Smooth muscle cell (in vitro differentiated cells): ENCODE results near the gene MORN5. TPM values are rescaled to one million over a fixed set of nuclear protein-coding genes. Genes with fewer than 3 reads are reported as not detected.

Source experiments
- DNase-seq: peaks from one replicate; lab custom pipeline; 2025; ENCODE audit not compliant: unreplicated experiment; lab: John Stamatoyannopoulos, UW
- H2AFZ ChIP-seq: fragments of 200-600 bp; sonication (generic); 2 replicates; pipeline ENCODE4 v1.6.0; 2016; ENCODE audit warnings: antibody characterized with exemption, low read depth, mild to moderate bottlenecking
- H3F3A ChIP-seq: fragments of 200-600 bp; sonication (generic); 2 replicates; pipeline ENCODE4 v1.6.0; 2017; ENCODE audit warnings: antibody characterized with exemption, low read depth
- H3K27ac ChIP-seq: fragments of 200-600 bp; sonication (generic); 2 replicates; pipeline ENCODE4 v1.5.1; 2016; ENCODE audit warnings: low read depth, mild to moderate bottlenecking
- H3K27me3 ChIP-seq: fragments of 200-600 bp; sonication (generic); 2 replicates; pipeline ENCODE4 v1.6.1; 2016; ENCODE audit warnings: low read depth, mild to moderate bottlenecking
- H3K36me3 ChIP-seq: fragments of 200-600 bp; sonication (generic); 2 replicates; pipeline ENCODE4 v1.5.1; 2016; ENCODE audit warnings: low read depth
- H3K4me1 ChIP-seq: fragments of 200-600 bp; sonication (generic); 2 replicates; pipeline ENCODE4 v1.5.1; 2016; ENCODE audit warnings: low read depth
- H3K4me2 ChIP-seq: fragments of 200-600 bp; sonication (generic); 2 replicates; pipeline ENCODE4 v1.6.0; 2016; ENCODE audit warnings: mild to moderate bottlenecking
- H3K4me3 ChIP-seq: fragments of 200-600 bp; sonication (generic); 2 replicates; pipeline ENCODE4 v1.5.1; 2016; ENCODE audit warnings: mild to moderate bottlenecking
- H3K79me2 ChIP-seq: fragments of 200-600 bp; sonication (generic); 2 replicates; pipeline ENCODE4 v1.6.0; 2016; ENCODE audit warnings: low read depth, mild to moderate bottlenecking
- H3K9ac ChIP-seq: fragments of 200-600 bp; sonication (generic); 2 replicates; pipeline ENCODE4 v1.6.0; 2016; ENCODE audit warnings: low read depth
- H3K9me3 ChIP-seq: fragments of 200-600 bp; sonication (generic); replicated peaks from 2 replicates; pipeline ENCODE4 v1.5.1; 2016; ENCODE audit warnings: low read depth
- H4K20me1 ChIP-seq: fragments of 200-600 bp; sonication (generic); 2 replicates; pipeline ENCODE4 v1.6.0; 2016; ENCODE audit warnings: low read depth
- WGBS: methylation state at CpG from one replicate; pipeline ENCODE4 v1.1.7; 2016; ENCODE audit warnings: low lambda C conversion rate; 5-methylcytosine and 5-hydroxymethylcytosine counted together
- polyA plus RNA-seq: library from polyadenylated mRNA; unstranded; fragments of >200 nt; fragmentation: Nextera tagmentation; extraction: Ambion mirVana; gene quantifications from 2 replicates; pipeline ENCODE4 v1.2.1, GENCODE V29; 2016
- total RNA-seq: library from RNA; depleted of rRNA; stranded (reverse); fragments of >200 nt; gene quantifications from 2 replicates; pipeline ENCODE4 v1.2.3, GENCODE V29; 2014
- TF ChIP-seq, protein P1 (sequence below): fragments of 200-600 bp; sonication (generic); IDR thresholded peaks from 2 replicates; pipeline ENCODE4 v1.5.1; 2017; ENCODE audit warnings: borderline replicate concordance, mild to moderate bottlenecking, antibody characterized with exemption; ENCODE audit not compliant: insufficient read depth, poor library complexity, severe bottlenecking

Gene MORN5
- total and polyA plus RNA-seq, 2 experiments from 2014 or later = not detected

DNA sequence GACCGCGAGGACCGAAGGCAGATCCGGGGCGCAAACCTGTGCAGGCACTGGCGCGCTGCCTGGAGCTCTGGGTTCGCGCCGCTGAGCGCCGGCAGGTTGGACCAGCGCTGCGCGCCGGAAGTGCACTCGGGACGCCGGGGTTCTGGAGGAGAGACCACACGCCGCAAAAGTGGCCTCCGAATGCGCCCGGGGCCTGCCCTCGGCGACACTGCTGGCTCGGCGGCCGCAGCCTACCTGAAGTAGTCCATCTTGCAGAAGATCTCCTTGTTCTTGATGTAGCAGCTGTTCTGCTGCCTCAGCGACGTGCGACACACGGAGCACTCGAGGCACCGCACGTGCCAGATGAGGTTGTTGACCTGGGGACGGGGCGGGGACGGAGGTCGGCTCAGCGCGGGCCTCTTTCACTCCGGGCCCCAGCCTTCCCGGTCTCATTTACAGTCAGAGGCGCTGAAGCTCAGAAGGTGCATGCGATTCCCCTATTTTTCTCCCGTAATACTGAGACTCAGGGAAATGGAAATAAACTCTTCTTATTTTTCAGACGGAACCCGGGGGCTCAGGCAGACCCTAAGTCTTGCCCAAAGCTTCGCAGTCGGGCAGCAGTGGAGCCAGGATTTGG, 66.5 kb downstream of the MORN5 start:
- H3K9ac ChIP-seq = no peak overlapping the region
- H3K79me2 ChIP-seq = no peaks in the 10 kb centered on the region
- H3K9me3 ChIP-seq = no peaks in the 10 kb centered on the region
- no peaks in the 10 kb centered on the region for H4K20me1 ChIP-seq
- H3K27me3 ChIP-seq = peaks cover 100% of the 10 kb centered on the region
- H3K27ac ChIP-seq = no peak overlapping the region
- H3K4me2 ChIP-seq = no peak overlapping the region
- H3K4me1 ChIP-seq = peaks cover 11% of the 10 kb centered on the region
- no peaks in the 10 kb centered on the region for H3F3A ChIP-seq
- H2AFZ ChIP-seq = no peak overlapping the region
- no peak overlapping the region for H3K4me3 ChIP-seq
- WGBS = 23% methylated on average over 51 of the region's 51 CpGs
- TF ChIP-seq, protein P1, sequence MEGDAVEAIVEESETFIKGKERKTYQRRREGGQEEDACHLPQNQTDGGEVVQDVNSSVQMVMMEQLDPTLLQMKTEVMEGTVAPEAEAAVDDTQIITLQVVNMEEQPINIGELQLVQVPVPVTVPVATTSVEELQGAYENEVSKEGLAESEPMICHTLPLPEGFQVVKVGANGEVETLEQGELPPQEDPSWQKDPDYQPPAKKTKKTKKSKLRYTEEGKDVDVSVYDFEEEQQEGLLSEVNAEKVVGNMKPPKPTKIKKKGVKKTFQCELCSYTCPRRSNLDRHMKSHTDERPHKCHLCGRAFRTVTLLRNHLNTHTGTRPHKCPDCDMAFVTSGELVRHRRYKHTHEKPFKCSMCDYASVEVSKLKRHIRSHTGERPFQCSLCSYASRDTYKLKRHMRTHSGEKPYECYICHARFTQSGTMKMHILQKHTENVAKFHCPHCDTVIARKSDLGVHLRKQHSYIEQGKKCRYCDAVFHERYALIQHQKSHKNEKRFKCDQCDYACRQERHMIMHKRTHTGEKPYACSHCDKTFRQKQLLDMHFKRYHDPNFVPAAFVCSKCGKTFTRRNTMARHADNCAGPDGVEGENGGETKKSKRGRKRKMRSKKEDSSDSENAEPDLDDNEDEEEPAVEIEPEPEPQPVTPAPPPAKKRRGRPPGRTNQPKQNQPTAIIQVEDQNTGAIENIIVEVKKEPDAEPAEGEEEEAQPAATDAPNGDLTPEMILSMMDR = no peak
- DNase-seq = no peak
- no peaks in the 10 kb centered on the region for H3K36me3 ChIP-seq

DNA sequence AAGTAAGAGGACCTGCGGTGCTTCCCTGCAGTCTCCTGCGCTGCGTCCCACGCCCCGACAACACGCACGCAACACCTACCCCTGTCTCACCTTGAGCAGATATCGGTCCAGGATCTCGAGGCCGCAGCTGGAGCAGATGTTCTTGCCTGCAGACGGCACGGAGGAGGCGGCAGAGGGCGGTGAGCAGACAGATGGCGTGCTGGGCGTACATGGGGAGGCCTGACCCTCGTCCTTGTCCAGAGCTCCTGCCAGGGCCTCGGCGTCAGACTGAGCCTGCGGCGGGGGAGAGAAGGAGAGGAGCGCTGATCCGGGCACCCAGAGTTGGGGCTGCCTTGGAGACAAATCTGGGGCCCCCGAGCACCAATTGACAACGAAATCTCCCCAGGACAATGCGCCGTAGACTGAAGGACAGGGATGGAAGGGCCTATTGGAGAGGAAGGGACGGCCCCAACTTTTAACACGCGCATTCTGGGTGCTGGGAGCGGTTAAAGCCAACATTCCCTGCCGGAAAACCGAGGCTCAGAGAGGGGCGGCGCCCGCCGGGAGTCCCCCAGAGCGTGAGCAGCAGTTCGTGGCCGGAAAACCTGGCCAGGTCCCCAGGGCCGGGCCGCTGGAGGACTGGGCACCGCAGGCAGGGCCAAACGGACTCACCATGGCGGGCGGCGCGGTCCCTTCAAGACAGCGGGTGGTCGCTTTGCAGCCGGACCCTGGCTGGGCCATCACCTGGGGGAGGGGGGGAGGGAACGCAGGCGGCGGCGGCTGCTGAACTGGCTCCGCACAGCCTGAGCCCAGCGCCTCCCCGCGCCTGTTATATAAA, 67.3 kb downstream of the MORN5 start:
- Histone ChIP-seq H3K9ac (no peak overlapping the region), H3K4me2 (peak overlapping the region; percentile 94), H2AFZ (no peak overlapping the region), H3K4me1 (peaks cover 11% of the 10 kb centered on the region), H3K9me3 (no peaks in the 10 kb centered on the region), H3K36me3 (no peaks in the 10 kb centered on the region), H3K27ac (no peak overlapping the region), H3K27me3 (peaks cover 100% of the 10 kb centered on the region), H3K4me3 (no peak overlapping the region), H3K79me2 (no peaks in the 10 kb centered on the region), H3F3A (no peaks in the 10 kb centered on the region), H4K20me1 (no peaks in the 10 kb centered on the region)
- no peak for DNase-seq
- 4% methylated on average over 52 of the region's 59 CpGs for whole genome bisulfite sequencing
- TF ChIP-seq, protein P1 = no peak

DNA sequence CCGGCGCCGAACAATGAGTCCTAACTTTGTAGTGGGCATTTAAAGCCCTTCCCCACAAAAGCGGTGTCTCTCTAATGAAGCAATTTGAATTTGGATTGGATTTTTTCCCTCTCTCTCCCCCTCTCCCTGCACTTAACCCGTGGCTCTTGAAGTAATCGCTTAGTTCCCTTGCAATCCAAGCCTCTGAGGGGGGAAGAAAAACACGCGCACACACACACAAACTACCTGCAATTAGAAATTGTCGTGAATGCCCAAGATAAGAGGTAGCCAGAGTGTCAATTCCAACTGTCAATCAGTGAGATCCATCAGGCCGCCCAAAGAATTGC, 67.8 kb downstream of the MORN5 start:
- H3K4me2 ChIP-seq = peak overlapping the region; percentile 94
- H3K27me3 ChIP-seq = peaks cover 99% of the 10 kb centered on the region
- TF ChIP-seq, protein P1 = no peak
- H3F3A ChIP-seq = no peaks in the 10 kb centered on the region
- no peaks in the 10 kb centered on the region for H3K36me3 ChIP-seq
- no peak overlapping the region for H3K4me3 ChIP-seq
- H2AFZ ChIP-seq = no peak overlapping the region
- H3K79me2 ChIP-seq = no peaks in the 10 kb centered on the region
- no peak overlapping the region for H3K27ac ChIP-seq
- no peaks in the 10 kb centered on the region for H4K20me1 ChIP-seq
- no peak overlapping the region for H3K9ac ChIP-seq
- DNase-seq = no peak
- 4% methylated on average over 10 of the region's 10 CpGs for WGBS
- no peaks in the 10 kb centered on the region for H3K9me3 ChIP-seq
- peaks cover 11% of the 10 kb centered on the region for H3K4me1 ChIP-seq
